Adrenal gland (tissue), 5 donors: ENCODE data around the gene RHBDL1.

ENCODE experiments used
- POLR2A ChIP-seq, 2 donors: fragments of 450-650 bp; IDR thresholded peaks; one replicate each; pipeline ENCODE4 v1.6.1; 2017; ENCODE audit warnings: antibody characterized with exemption in 2 of 2, mild to moderate bottlenecking in 2 of 2, moderate library complexity in 1 of 2
- TF ChIP-seq, protein P1 (sequence below), 6 experiments: fragments of 450-650 bp in 4 of 6; fragments of 200-600 bp in 2 of 6; sonication (generic) in 1 of 6; IDR thresholded peaks; 1 replicate in 5 of 6; 2 replicates in 1 of 6; pipeline versions ENCODE4 v1.5.1 to v1.8.0; 2016 to 2021; ENCODE audit warnings: antibody characterized with exemption in 6 of 6, mild to moderate bottlenecking in 2 of 6, moderate library complexity in 1 of 6
- donor health status: DM: no; HTN: no; CAD: no.

GRCh38 chr16:709566-710499, 34.4 kb downstream of the RHBDL1 start:
- TF ChIP-seq, protein P1, sequence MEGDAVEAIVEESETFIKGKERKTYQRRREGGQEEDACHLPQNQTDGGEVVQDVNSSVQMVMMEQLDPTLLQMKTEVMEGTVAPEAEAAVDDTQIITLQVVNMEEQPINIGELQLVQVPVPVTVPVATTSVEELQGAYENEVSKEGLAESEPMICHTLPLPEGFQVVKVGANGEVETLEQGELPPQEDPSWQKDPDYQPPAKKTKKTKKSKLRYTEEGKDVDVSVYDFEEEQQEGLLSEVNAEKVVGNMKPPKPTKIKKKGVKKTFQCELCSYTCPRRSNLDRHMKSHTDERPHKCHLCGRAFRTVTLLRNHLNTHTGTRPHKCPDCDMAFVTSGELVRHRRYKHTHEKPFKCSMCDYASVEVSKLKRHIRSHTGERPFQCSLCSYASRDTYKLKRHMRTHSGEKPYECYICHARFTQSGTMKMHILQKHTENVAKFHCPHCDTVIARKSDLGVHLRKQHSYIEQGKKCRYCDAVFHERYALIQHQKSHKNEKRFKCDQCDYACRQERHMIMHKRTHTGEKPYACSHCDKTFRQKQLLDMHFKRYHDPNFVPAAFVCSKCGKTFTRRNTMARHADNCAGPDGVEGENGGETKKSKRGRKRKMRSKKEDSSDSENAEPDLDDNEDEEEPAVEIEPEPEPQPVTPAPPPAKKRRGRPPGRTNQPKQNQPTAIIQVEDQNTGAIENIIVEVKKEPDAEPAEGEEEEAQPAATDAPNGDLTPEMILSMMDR (IDR thresholded peaks at IDR 0.05) = no peak
- TF ChIP-seq POLR2A (IDR thresholded peaks at IDR 0.05) = no peak
